HuH-7 (cell line): ENCODE measurements around the gene TMEM94.
"Not testable (repeated sequence)": the region's sequence is repeated elsewhere in the genome, so short reads cannot be mapped to it uniquely, and the experiment has no call there.

Experiments used
- DNase-seq: peaks from one replicate; pipeline ENCODE4 v3.0.0; 2011; ENCODE audit warnings: low spot score

Gene TMEM94

GRCh38 chr17:75445896-75446295, 10.5 kb upstream of the TMEM94 start:
- not testable (repeated sequence) for DNase-seq

- no peak for DNase-seq
Measured at GRCh38 chr17:75447951-75448856, 8.2 kb upstream of the TMEM94 start.

GRCh38 chr17:75450270-75450669, 6.2 kb upstream of the TMEM94 start:
- DNase-seq, result no peak

- no peak for DNase-seq
Measured at GRCh38 chr17:75454193-75454592, 2.2 kb upstream of the TMEM94 start.

- DNase-seq, result not testable (repeated sequence)
Measured at GRCh38 chr17:75454672-75455071, 1.8 kb upstream of the TMEM94 start.

DNA sequence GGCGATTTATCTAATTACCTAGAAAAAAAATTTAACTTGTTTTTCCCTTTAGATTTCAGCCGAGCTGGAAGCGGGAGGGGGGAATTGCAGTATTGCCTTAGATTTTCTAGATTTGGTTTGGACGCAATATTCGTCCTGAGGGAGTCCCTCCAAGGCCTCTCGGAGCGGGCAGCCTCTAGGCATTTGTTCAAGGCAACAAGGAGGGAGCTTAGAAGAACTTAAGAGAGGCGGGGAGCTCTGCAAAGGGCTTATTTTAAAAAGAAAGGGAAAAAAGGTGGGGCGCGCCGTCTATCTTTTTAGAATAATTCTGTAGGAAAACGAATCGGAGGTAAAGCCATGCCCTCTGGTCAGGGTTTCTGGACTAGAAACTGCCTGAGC, 407 bp upstream of the TMEM94 start:
- DNase-seq, result no peak

DNA sequence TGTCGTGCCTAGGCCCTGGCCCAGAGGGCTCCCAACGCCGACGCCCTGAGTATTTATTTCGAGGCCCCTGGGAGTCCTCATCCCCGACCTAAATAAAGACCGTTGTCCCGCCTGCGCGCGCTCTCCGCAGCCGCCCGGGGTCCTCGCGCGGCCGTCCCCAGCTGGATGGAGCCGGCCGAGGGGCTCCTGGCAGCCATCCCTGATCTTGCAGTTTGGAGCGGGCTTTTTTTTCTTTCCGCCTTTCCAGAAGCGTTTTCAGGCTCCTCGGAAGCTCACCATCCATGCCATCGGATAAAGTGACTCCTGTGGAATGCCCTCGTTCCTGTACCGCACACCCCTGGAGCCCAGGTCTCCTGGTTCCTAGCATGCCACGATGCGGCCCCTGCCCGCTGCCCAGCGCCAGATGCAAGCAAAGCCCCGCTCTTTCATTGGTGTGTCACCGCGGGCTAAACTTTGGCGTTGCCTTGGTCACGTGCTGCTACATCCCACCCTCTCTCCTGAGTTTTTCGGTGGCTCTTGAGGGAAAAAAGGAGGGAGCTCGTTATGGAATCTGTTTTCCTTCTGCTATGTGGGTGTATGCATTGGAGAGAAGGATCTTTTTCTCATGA, 716 bp downstream of the TMEM94 start:
- DNase-seq, result no peak

- no peak for DNase-seq
Measured at GRCh38 chr17:75459246-75459589, 2.8 kb downstream of the TMEM94 start.

GRCh38 chr17:75459590-75460267, 3.3 kb downstream of the TMEM94 start:
- peak; percentile 84 for DNase-seq

- DNase-seq, result no peak
Measured at GRCh38 chr17:75460295-75460694, 3.9 kb downstream of the TMEM94 start.

GRCh38 chr17:75463603-75464002, 7.2 kb downstream of the TMEM94 start:
- no peak for DNase-seq

DNA sequence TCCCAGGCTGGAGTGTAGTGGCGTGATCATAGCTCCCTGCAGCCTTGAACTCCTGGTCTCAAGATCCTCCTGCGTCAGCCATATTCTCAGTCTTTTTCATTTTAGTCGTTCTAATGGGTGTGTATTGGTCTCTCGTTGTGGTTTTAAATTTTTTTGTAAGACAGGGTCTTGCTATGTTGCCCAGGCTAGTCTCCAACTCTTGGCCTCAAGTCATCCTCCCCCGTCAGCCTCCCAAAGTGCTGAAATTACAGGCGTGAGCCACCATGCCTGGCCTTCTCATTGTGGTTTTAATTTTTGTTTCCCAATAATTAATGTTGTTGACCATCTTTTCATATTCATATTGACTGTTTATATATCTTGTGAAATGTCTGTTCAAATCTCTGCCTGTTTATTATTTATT, 8.6 kb downstream of the TMEM94 start:
- no peak for DNase-seq

DNA sequence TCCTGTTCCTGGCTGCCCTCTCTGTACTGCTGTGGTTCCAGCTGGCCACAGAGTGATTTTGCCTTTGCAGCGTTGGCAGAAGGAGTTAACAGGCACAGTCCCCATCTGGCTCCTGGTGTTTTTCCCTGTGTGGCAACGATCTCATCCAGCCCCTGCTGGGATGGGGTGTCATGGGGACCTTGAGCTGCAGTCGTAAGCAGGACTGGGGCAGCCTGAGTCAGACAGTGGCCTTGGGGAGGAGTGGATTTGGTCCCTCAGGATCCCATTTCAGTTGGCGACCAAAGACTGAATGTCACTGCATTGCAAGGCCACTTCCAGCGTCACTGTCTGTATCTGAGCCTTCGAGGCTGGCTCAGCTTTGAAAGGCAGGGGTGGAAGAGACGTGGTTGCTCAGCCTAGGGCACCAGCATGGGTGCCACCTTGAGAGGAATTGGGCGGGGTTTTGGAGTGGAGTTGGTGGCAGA, 11.9 kb downstream of the TMEM94 start:
- no peak for DNase-seq

DNA sequence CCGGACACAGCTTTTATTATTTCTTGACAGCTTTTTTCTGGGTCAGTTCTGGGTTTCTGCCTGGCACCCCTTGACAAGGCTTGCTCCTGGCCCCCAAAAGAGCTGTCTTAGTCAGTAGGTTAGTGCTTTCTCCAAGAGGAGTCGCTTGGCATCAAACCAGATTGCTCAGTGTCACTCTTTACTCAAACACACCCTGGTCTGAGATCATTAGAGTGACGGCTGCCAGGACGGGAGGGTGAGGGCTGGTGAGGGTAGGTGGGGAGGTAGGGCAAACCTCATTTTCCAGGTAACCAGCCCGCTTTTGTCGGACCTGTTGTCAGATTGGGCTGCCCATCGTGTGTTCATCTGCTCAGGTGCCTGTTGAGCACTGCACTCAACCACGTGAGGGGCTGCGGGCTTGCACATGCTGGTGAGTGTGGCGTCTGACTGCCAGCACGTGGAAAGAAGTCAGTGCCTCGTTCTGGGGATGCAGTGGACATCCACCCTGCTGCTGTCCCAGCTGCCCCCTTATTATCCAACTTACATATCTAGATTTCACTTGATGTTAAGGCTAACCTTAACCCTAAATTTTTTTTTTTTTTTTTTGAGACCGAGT, 12.4 kb downstream of the TMEM94 start:
- DNase-seq, result no peak

DNA sequence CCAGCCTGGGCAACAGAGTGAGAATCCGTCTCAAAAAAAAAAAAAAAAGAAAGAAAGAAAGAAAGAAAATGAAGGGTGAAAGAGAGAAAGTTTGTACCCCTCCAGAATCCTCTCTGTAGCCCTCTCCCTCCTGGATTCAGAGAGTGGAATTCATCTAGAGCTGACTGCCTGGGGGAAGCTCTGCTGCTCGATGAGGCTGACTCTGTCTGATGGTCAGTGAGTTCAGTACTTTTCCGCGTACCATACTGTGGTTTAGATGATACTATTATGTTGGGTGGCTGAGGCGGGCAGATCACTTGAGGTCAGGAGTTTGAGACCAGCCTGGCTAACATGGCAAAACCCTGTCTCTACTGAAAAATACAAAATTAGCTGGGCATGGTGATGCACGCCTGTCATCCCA, 14.8 kb downstream of the TMEM94 start:
- DNase-seq, result peak; percentile 64

DNA sequence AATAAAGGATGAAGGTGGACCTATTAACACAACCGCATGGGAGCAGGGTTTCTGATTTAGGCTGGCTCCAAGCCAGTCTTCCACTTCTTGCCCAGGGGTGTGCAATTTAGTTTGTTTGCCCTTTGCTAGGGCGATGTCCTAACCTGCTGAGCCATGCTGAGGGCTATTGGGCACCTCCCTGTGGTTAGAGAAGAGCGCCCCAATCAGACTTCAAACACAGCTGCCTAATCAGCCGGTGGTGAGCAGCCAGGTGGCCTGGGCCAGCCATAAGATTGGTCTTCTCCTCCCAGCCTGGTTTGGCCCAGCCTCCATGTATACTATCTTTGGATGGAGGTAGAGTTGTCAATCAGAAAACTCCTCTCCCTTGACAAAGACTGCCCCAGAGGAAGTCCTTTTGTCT, 15.7 kb downstream of the TMEM94 start:
- DNase-seq, result no peak

- no peak for DNase-seq
Measured at GRCh38 chr17:75473246-75473645, 16.8 kb downstream of the TMEM94 start.

DNA sequence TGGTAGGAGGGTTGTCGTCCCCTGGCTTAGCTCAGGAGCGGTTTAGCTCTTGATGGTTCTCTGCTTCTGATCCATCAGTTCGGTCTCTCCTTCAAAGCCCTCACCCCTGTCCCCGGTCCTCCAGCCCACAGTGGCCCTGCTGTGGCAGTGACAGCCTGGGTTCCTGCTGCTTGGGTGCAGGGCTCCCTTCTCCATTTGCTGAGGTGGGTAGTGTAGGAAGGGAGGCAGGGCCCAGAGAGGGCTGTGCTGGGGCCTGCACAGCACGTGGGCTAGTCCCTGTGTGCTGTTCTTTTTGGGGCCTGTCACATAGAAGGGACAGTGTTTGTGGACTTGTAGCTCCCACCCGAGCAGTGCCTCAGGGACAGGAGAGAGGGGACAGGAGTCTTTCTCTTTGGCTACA, 18.3 kb downstream of the TMEM94 start:
- no peak for DNase-seq

- DNase-seq, result no peak
Measured at GRCh38 chr17:75475144-75475835, 18.9 kb downstream of the TMEM94 start.

GRCh38 chr17:75475851-75476250, 19.4 kb downstream of the TMEM94 start:
- no peak for DNase-seq

DNA sequence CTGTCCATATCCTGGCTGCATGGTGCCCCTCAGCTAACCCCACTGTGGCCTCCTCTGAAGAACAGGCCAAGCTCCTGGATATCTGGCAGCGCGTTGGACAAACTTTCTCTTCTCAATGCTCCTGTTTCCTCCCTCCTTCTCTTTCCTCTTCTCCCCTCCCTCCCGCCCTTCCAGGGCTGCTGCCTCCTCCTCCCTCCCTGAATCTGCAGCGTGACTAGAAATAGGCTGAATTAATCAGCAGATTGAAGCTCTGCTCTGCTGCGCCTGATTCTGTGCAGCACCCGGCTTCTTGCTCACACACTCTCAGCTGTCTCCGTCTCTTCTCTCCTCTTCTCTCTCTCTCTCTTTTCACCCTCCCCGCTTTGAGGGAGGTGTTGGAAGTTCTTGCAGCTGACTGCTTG, 19.8 kb downstream of the TMEM94 start:
- DNase-seq, result no peak
